K562 (cell line): ENCODE results near the gene RNU11. TPM values are rescaled to one million over a fixed set of nuclear protein-coding genes. Genes with fewer than 3 reads are reported as not detected.

ENCODE experiments used
- CC2D1A ChIP-seq: fragments of 450-650 bp; IDR thresholded peaks from 2 replicates; pipeline ENCODE4 v1.6.1; 2017; ENCODE audit warnings: mild to moderate bottlenecking
- CCNT2 ChIP-seq: IDR thresholded peaks from 2 replicates; pipeline ENCODE4 v1.6.1; 2011; ENCODE audit warnings: borderline replicate concordance, low read depth, mild to moderate bottlenecking, moderate library complexity, mixed read lengths, low read length; ENCODE audit not compliant: insufficient read length; ENCODE audit errors: extremely low read depth
- FOS ChIP-seq: IDR thresholded peaks from 3 replicates; pipeline ENCODE4 v1.6.1; 2011; ENCODE audit not compliant: insufficient read length; ENCODE audit errors: extremely low read depth
- FOXA1 ChIP-seq: fragments of 450-650 bp; IDR thresholded peaks from 2 replicates; pipeline ENCODE4 v1.6.1; 2016; ENCODE audit warnings: mild to moderate bottlenecking, borderline replicate concordance
- FOXA3 ChIP-seq, 2 experiments: fragments of 450-650 bp in 1 of 2; sonication (generic) in 1 of 2; formaldehyde crosslinking; IDR thresholded peaks in 1 of 2; conservative IDR thresholded peaks in 1 of 2; 2 replicates each; pipeline versions ENCODE4 v1.4.0 to v1.8.0; 2020 to 2022; ENCODE audit warnings: mild to moderate bottlenecking in 2 of 2, missing genetic modification reagents in 1 of 2
- GTF2E2 ChIP-seq: fragments of 200-800 bp; sonication (Bioruptor generic); IDR thresholded peaks from 2 replicates; pipeline ENCODE4 v1.6.1; 2016; ENCODE audit warnings: missing genetic modification characterization, missing compliant biosample characterization
- HIVEP1 ChIP-seq: fragments of 250-450 bp; sonication (Bioruptor Pico); IDR thresholded peaks from 2 replicates; pipeline ENCODE4 v1.4.0; 2020; ENCODE audit warnings: mild to moderate bottlenecking
- KAT8 ChIP-seq: fragments of 450-650 bp; IDR thresholded peaks from 2 replicates; pipeline ENCODE4 v1.6.1; 2016; ENCODE audit warnings: low read depth, mild to moderate bottlenecking
- KLF16 ChIP-seq: IDR thresholded peaks from 2 replicates; pipeline ENCODE4 v1.6.1; 2016; ENCODE audit warnings: antibody characterized with exemption
- MLX ChIP-seq, 2 experiments: fragments of 450-650 bp in 1 of 2; sonication (generic) in 1 of 2; formaldehyde crosslinking; conservative IDR thresholded peaks; 2 replicates each; pipeline versions ENCODE4 v1.4.0 to v1.8.1; 2020 to 2022; ENCODE audit warnings: mild to moderate bottlenecking in 1 of 2, missing genetic modification reagents in 1 of 2
- NFIC ChIP-seq: fragments of 450-650 bp; IDR thresholded peaks from 2 replicates; pipeline ENCODE4 v1.6.1; 2017; ENCODE audit warnings: mild to moderate bottlenecking, inconsistent platforms
- PHF8 ChIP-seq: fragments of 200-600 bp; sonication (generic); IDR thresholded peaks from 2 replicates; pipeline ENCODE4 v1.6.1; 2012; ENCODE audit warnings: mixed run types, mild to moderate bottlenecking, inconsistent platforms, low read length, moderate library complexity, borderline replicate concordance
- RBM14 ChIP-seq: fragments of 200-400 bp; formaldehyde crosslinking; IDR thresholded peaks from 2 replicates; pipeline ENCODE4 v1.6.1; 2018; ENCODE audit warnings: low read depth, mild to moderate bottlenecking, low read length, moderate library complexity, borderline replicate concordance; ENCODE audit not compliant: insufficient read depth
- RNF219 ChIP-seq: fragments of 250-450 bp; sonication (Bioruptor Pico); IDR thresholded peaks from 2 replicates; pipeline ENCODE4 v1.5.0; 2022; ENCODE audit warnings: mild to moderate bottlenecking
- SLC30A9 ChIP-seq: fragments of 250-450 bp; sonication (Bioruptor Pico); IDR thresholded peaks from 2 replicates; pipeline ENCODE4 v1.8.0; 2022; ENCODE audit warnings: mild to moderate bottlenecking, moderate library complexity
- SRSF7 ChIP-seq: fragments of 200-400 bp; formaldehyde crosslinking; optimal IDR thresholded peaks from 2 replicates; pipeline ENCODE3; 2017; ENCODE audit warnings: mild to moderate bottlenecking, low read depth, low read length
- TAF9B ChIP-seq: fragments of 450-650 bp; IDR thresholded peaks from 2 replicates; pipeline ENCODE4 v1.6.1; 2018; ENCODE audit warnings: mild to moderate bottlenecking; ENCODE audit not compliant: partially characterized antibody
- TCF3 ChIP-seq: sonication (generic); formaldehyde crosslinking; IDR thresholded peaks from 2 replicates; pipeline ENCODE4 v1.4.0; 2020; ENCODE audit warnings: mild to moderate bottlenecking, missing genetic modification reagents
- ZBTB7A ChIP-seq: IDR thresholded peaks from 2 replicates; pipeline ENCODE4 v1.6.1; 2011; ENCODE audit warnings: low read depth, mild to moderate bottlenecking, low read length, moderate library complexity, borderline replicate concordance; ENCODE audit not compliant: control insufficient read depth
- ZNF124 ChIP-seq: sonication (generic); formaldehyde crosslinking; IDR thresholded peaks from 2 replicates; pipeline ENCODE4 v1.8.1; 2022; ENCODE audit warnings: missing genetic modification reagents
- ZNF174 ChIP-seq: fragments of 250-450 bp; sonication (Bioruptor Pico); IDR thresholded peaks from 2 replicates; pipeline ENCODE4 v1.4.0; 2020; ENCODE audit warnings: mild to moderate bottlenecking
- ZNF282 ChIP-seq: sonication (generic); formaldehyde crosslinking; IDR thresholded peaks from 2 replicates; pipeline ENCODE4 v1.8.1; 2023; ENCODE audit warnings: missing genetic modification reagents
- polyA plus RNA-seq, 8 experiments: library from polyadenylated mRNA; depleted of rRNA in 4 of 8; stranded (reverse) in 5 of 8; unstranded in 3 of 8; fragments of >200 nt; fragmentation: Nextera tagmentation in 2 of 8; fragmentation: Illumina TruSeq in 1 of 8; extraction: Ambion mirVana in 2 of 8; extraction: Trizol in 1 of 8; gene quantifications; 2 replicates each; pipeline versions ENCODE4 v1.2.1 to v1.2.3, GENCODE V29; 2011 to 2014; ENCODE audit warnings: inconsistent platforms in 1 of 8, missing spikeins in 1 of 8
- total RNA-seq, 7 experiments: library from RNA; depleted of rRNA in 6 of 7; stranded (reverse); fragments of >200 nt in 6 of 7; fragmentation: Illumina TruSeq in 2 of 7; extraction: Trizol in 2 of 7; gene quantifications; 2 replicates each; pipeline versions ENCODE4 v1.2.1 to v1.2.3, GENCODE V29; 2011 to 2021; ENCODE audit warnings: low replicate concordance in 1 of 7
- TF ChIP-seq, protein P1 (sequence below), 2 experiments: fragments of 450-650 bp; IDR thresholded peaks; 2 replicates each; pipeline ENCODE4 v1.6.1; 2016

RNU11 gene
- total and polyA plus RNA-seq, 9 of the 15 experiments (the other 6 are each of a cell fraction or from before 2014, with no cell fraction given) = not detected

DNA sequence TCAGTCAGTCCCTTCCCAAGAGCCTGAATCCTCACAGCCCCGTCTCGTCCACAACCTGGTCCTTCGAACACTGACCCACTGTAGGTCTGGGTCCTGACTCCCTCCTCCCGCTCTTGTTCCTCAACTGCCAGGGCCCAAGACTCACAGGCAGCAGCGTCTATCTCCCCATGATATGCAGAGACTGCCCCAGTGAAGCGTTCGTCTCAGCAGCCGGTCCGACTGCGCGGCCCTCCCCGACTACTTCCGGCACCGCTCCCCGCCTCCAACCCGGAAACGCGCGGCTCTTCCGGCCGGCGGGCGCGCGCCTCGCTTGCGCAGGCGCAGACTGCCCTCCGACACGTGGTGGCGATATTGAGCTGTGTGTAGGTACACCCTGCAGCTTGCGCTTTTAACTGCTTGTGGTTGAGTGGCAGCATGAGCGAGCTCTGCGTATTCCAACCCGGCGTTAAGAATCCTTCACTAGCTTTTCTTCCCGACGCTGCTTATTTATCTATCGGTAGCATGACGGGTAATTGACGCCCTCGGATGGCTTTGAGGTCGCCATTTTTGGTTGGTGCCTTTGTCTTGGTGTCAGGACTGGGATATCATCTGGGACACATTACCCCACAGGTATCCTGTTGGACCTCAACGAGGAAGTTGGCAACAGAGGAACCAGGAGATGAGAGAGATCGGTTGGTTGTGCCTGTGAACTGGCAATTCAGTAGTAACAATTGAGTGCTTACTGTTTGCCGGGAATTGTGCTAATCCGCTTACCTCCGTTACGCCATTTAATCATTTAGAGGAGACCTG lies 5.4 kb upstream of the RNU11 start, which contains the start of gene TAF12 (continued):
- peak; percentile 92 for TF ChIP-seq GTF2E2 (tag)
- no peak for TF ChIP-seq ZNF282 (CRISPR knock-in tag)
- peak; percentile 80 for TF ChIP-seq NFIC
- no peak for TF ChIP-seq SLC30A9 (CRISPR knock-in tag)
- TF ChIP-seq FOXA1 = no peak
- no peak; a peak in 1 of 4 replicates for TF ChIP-seq MLX (CRISPR knock-in tag; conservative IDR thresholded peaks at IDR 0.05)
- TF ChIP-seq ZNF174 (CRISPR knock-in tag) = no peak
- TF ChIP-seq TCF3 (CRISPR knock-in tag) = no peak; the same call in none of the 2 replicates
- no peak for TF ChIP-seq KAT8
- peak; percentile 96 for TF ChIP-seq TAF9B
- TF ChIP-seq RBM14 = no peak
- TF ChIP-seq HIVEP1 (CRISPR knock-in tag) = no peak
- peak; percentile 98 for TF ChIP-seq PHF8
- no peak for TF ChIP-seq ZNF124 (CRISPR knock-in tag)
- TF ChIP-seq CC2D1A = no peak; the same call in 1 of the 2 replicates
- peak; percentile 53 to 79; a peak in 3 of 4 replicates for TF ChIP-seq FOXA3 (CRISPR knock-in tag; conservative IDR thresholded peaks at IDR 0.05 in 1 of 2, IDR thresholded peaks at IDR 0.05 in 1 of 2)
- TF ChIP-seq ZBTB7A = no peak; the same call in 1 of the 2 replicates
- no peak for TF ChIP-seq FOS
- no peak for TF ChIP-seq RNF219 (CRISPR knock-in tag)
- no peak for TF ChIP-seq SRSF7
- TF ChIP-seq, protein P1, sequence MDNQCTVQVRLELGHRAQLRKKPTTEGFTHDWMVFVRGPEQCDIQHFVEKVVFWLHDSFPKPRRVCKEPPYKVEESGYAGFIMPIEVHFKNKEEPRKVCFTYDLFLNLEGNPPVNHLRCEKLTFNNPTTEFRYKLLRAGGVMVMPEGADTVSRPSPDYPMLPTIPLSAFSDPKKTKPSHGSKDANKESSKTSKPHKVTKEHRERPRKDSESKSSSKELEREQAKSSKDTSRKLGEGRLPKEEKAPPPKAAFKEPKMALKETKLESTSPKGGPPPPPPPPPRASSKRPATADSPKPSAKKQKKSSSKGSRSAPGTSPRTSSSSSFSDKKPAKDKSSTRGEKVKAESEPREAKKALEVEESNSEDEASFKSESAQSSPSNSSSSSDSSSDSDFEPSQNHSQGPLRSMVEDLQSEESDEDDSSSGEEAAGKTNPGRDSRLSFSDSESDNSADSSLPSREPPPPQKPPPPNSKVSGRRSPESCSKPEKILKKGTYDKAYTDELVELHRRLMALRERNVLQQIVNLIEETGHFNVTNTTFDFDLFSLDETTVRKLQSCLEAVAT (IDR thresholded peaks at IDR 0.05) = peak; percentile 26 to 83
- TF ChIP-seq KLF16 = no peak
- peak; percentile 94 for TF ChIP-seq CCNT2
